H1 (cell line): Measurements from ENCODE around the gene LCLAT1. TPM values are rescaled to one million over a fixed set of nuclear protein-coding genes. Genes with fewer than 3 reads are reported as not detected.

Experiments
- CHD1 ChIP-seq: IDR thresholded peaks from 2 replicates; pipeline ENCODE4 v1.6.1; 2012; ENCODE audit warnings: low read depth, low read length, improper control_type of control experiment
- SIX5 ChIP-seq: IDR thresholded peaks from 2 replicates; pipeline ENCODE4 v1.6.1; 2011; ENCODE audit warnings: mild to moderate bottlenecking, low read depth, low read length
- TBP ChIP-seq: IDR thresholded peaks from 2 replicates; pipeline ENCODE4 v1.6.1; 2011; ENCODE audit warnings: low read depth, low read length, improper control_type of control experiment
- polyA plus RNA-seq, 7 experiments: library from polyadenylated mRNA; depleted of rRNA in 3 of 7; stranded (reverse) in 5 of 7; unstranded in 2 of 7; fragments of >200 nt in 5 of 7; fragments of 200-250 nt in 2 of 7; gene quantifications; 1 replicate in 5 of 7; 2 replicates in 1 of 7; 4 replicates in 1 of 7; pipeline versions ENCODE4 v1.2.1 to v1.2.3, GENCODE V29; 2011 to 2013; ENCODE audit warnings: missing spikeins in 2 of 7, mixed read lengths in 2 of 7
- total RNA-seq: library from RNA; stranded (reverse); fragmentation: NEBNext Ultra II Directional; extraction: Animal tissue kit (Norgen Biotek cat#: 25700); gene quantifications from 2 replicates; pipeline ENCODE4 v1.2.1, GENCODE V29; 2021

LCLAT1 gene
- total and polyA plus RNA-seq, 2 of the 8 experiments (the other 6 are each of a cell fraction or from before 2014, with no cell fraction given): 7.6 to 22.0 TPM

DNA sequence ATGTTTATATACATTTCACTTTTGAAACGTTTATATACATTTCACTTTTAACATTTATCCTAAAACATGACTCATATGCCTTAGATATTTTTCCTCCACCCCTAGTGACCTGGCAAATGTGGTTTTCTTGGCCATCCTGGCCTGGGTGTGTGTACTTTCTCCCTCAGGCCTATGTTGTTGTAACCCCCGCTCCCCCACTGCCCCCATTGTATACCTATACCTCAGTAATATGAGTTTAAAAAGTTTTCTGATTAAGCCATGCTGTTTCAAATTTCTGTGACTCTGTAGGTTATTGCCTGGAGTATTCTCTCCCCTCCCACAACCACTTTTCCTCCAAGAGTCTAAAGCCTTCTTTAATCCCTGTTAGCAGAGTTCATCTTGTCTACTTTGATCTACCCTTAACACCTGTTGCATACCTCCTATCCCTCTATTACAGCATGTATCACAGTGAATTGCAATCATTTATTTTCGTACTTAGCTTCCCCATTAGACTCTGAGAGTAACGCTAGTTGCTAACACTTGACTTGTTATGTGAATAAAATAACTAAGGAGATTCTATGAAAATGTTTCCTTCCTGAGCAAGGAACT, 67.9 kb downstream of the LCLAT1 start (continued):
- TF ChIP-seq SIX5: no peak
- TF ChIP-seq TBP: no peak
- no peak for TF ChIP-seq CHD1
- TF ChIP-seq, all 59 proteins: peak for 0
